GM18868 (cell line): Measurements from ENCODE around the gene NOTUM.
A peak's percentile ranks its signal among the peaks of the same experiment; 100 is the strongest.

Experiments
- ATAC-seq: cut with Tn5 transposase; IDR thresholded peaks from one replicate; pipeline ENCODE4 v1.9.1; 2021; ENCODE audit warnings: mild to moderate bottlenecking, moderate library complexity; ENCODE audit not compliant: unreplicated experiment

Gene NOTUM

DNA sequence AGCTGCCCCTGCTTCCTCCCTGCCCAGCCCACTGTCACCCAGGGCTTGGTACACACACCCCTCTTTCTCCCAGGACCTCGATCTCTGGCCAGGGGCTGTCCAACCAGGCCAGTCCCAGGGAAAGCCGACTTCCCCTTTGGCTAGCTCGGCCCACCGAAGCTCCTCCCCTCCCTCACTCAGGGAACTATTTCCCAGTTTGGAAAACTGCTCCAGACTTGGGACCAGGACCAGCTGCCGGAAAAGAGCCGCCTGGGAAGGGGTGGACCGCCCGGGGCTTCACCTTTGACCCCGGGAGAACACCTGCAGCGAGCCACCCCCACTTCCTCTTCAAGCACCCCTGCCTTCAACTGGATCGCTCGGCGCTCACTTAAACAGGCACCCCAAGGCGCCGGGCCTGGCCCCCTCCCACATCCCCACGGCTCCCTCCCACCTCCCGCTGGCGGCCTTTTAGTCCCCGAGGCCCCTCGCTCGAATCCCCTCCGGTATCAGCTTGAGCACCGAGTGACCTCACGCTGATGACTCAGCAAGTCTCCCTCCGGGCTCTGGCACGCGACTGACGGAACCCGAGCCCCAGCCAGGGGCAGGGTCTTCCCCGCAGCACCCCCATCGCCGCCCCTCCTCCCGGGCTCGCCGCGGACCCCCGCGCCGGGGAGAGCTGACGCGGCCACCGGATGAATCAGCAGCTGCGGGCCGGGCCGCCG, 34.4 kb downstream of the NOTUM start:
- ATAC-seq, result peak; percentile 16

- ATAC-seq, result no peak
Observed at GRCh38 chr17:81925860-81926450, 35.0 kb downstream of the NOTUM start.

GRCh38 chr17:81924557-81925532, 36.1 kb downstream of the NOTUM start:
- ATAC-seq, result no peak

- no peak for ATAC-seq
Observed at GRCh38 chr17:81923302-81924260, 37.4 kb downstream of the NOTUM start.

GRCh38 chr17:81922566-81923301, 38.3 kb downstream of the NOTUM start:
- ATAC-seq, result no peak

DNA sequence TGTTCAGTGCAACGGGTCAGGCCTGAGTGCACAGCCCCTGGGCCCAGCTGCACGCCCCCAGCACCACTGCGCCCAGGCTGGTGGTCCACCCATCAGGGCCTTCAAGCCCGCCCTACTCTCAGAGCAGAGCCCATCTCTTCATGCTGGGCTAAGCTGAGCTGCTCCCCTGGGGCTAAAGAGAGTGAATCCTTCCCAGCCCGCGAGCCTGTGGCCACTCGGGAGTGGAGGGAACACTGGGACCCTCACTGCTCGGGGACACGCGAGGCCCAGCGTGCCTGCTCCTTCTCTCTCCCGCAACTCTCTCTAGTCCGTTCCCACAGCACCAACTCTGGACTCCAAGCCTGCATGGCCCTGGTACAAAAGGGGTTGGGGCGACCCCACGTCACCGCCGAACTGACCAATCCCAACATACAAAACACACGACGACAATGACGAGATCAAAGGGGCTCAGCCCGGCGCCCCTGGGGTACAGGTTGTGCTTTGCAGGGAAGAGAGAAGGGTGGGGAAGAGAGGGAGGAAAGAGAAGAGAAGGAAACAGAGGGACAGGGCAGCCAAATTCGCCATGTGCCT, 38.9 kb downstream of the NOTUM start:
- ATAC-seq, result no peak

GRCh38 chr17:81921537-81921862, 39.5 kb downstream of the NOTUM start:
- no peak for ATAC-seq

DNA sequence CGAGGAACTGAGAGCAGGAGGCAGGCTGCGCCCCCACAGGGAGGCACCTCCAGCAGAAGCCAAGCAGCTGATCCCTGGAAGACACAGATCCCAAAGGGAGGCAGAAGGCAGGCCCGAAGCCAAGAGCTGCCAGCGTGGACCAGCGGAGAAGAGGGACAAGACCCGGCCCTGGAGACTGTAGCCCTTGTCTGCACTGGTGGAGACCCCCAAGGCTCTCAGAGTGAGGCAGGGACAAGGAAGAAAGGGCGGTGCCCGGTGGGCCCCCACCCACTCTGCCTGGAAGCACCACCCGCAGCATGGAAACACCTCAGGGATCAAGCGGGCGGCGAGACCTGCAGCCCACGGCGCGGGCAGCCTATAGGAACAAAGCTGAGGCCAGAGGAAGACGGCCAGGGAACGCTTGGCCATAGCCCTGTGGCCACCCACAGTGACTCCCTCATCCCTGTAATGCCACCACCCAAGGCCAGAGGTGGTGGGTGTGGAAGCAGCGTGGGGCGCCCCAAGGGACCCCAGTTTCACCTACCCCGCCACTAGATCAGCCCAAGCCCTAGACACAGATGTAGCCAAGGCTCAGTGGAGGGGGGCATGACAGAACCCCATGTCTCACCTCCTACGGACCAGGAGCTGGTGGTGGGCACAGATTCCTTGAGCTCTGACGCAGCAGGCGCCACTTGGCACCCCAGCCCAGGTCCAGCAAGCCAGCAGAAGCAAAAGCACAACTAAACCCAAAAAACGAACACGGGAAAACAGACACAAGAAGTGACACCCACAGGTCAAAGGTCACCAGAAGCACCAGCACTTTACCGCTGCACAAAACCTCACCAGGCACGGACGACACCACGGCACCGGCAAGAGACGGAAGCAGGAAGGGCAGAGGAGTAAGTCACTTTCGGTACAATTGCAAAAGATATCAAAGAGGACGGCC, 40.1 kb downstream of the NOTUM start:
- no peak for ATAC-seq

DNA sequence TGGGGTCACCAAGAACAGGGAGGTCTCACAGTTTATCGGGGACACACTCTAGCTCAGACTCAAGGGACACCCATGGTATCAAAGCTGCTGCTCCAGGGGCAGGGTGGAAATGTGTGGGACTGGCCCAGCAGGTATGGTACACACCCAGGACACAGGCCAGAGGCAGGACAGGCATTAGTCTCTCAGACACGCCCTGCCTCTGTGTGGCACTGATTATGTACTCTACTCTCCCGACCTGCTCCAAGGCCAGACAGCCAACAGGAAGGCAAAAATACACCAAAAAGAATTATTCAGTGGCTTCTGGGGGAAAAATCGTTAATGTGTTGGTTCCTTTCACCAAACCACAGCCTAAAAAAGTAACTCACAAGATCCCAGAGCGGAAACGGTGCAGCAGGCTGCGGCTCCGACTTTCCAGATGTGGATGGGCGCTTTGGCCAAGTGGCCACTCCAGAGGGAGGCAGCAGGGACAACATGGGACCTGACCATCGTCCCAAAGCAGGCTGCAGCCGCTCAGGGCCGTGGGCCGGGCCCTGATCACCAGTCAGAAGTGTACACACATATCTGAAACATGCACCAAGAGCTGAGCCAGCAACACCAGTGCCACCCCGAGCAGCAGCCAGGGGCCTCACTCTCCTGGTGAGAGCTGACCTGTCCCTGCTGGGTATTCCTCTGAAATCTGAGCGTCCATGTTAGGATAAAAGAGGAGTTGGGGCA, 42.0 kb downstream of the NOTUM start:
- no peak for ATAC-seq

- ATAC-seq, result peak; percentile 14
Observed at GRCh38 chr17:81918333-81918669, 42.7 kb downstream of the NOTUM start.

DNA sequence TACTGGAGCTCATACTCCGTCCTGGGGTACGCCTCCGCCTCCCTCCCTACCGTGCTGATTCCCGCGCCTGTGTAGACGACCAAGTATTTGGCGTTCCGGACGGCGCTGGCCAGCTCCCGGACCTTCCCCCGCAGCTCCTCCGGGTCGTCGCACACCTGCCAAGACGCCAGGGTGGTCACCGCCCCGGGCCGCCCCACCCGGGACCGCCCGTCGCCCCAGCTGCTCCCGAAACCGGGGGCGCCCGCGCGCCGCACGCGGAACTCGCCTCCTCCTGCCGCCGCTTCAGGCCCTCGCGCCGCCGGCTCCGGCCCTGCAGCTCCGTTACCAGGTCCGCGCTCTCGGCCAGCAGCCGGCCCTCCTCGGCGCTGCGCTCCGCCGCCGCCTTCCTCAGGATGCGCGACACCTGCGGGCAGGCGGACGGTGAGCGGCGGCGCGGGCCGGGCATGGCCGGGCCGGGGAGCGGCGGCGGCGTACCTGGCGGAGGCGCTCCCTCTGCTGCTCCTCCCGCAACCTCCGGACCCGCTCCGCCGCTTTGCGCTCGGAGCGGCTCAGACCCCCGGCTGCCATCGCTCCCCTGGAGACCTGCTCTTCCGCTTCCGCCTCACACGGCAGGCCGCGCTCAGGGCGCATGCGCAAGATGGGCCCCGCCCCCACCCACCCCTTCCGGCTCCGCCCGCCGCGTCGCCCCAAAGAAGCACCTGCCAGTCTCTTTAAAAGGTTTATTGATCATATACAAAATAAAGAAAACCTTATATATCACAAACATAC, 43.2 kb downstream of the NOTUM start, which contains the start of gene SIRT7:
Gene SIRT7 (minus strand): TSS at position 612 of the 768 bp plus-strand sequence. CDS start 45 bp downstream, at position 567.
- ATAC-seq, result peak; percentile 70

GRCh38 chr17:81916234-81917001, 44.6 kb downstream of the NOTUM start:
- ATAC-seq, result no peak

GRCh38 chr17:81915331-81915730, 45.7 kb downstream of the NOTUM start:
- ATAC-seq, result no peak

DNA sequence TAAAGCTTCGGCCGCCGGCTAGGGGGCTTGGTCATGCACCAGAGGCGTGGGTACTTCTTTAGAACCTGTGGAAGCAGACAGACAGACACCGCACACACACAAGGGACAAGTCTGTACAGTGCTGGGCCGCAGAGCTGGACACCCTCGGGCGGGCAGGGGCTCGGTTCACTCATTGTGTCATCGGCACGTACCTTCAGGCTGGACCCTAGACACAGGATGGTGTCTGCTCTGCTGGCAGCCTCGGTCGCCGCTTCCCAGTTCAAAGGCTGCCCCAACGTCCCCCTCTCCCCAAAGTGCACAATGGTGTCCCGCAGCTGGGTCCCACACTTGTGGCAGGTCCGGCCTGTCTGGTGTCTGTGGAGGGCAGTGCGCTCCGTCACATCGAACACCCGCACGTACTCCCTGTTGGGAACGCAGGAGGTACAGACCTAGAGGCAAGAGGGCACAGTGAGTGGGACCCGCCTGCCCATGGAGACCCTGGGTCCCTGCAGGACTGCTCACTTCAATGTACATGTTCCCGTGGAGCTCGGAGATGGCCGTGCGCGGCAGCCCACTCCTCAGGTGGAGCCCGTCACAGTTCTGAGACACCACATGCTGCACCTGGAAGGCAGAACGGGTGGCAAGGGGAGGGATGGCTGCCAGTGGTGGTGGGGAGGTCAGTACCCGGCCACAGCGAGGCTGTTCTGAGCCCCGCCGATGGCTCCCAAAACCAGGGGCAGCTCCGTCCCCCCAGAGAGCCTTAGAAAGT, 46.7 kb downstream of the NOTUM start:
- ATAC-seq, result no peak

GRCh38 chr17:81913394-81914102, 47.4 kb downstream of the NOTUM start:
- no peak for ATAC-seq
